NCI-H1048 (cell line): Measurements from ENCODE around the gene NUB1.

ENCODE experiments used
- DNase-seq: peaks from one replicate; lab custom pipeline; 2025; lab: John Stamatoyannopoulos, UW

NUB1 gene

GRCh38 chr7:151377406-151377805 is 35.8 kb downstream of the NUB1 start:
- DNase-seq, result no peak

- DNase-seq, result no peak
These were observed 36.4 kb downstream of the NUB1 start for GRCh38 chr7:151378011-151378410.

- no peak for DNase-seq
These were observed 37.0 kb downstream of the NUB1 start for GRCh38 chr7:151378496-151379192.

GRCh38 chr7:151379193-151379520 is 37.5 kb downstream of the NUB1 start:
- DNase-seq, result no peak

- no peak for DNase-seq
These were observed 38.1 kb downstream of the NUB1 start for GRCh38 chr7:151379534-151380198.

GRCh38 chr7:151380199-151381097 is 38.8 kb downstream of the NUB1 start:
- no peak for DNase-seq

DNA sequence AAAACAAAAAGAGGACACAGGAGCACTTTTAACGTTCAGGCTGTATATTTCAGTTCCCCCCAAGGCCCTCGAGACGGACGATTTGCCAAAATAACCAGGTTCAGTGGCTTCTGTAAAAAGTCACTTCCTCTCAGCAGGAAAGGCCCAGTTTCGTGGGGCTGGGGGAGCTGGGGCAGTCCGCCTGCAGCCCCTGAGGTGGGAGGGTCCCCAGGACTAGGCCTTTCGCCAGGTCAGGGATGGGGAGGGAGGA is 39.4 kb downstream of the NUB1 start:
- DNase-seq, result no peak

DNA sequence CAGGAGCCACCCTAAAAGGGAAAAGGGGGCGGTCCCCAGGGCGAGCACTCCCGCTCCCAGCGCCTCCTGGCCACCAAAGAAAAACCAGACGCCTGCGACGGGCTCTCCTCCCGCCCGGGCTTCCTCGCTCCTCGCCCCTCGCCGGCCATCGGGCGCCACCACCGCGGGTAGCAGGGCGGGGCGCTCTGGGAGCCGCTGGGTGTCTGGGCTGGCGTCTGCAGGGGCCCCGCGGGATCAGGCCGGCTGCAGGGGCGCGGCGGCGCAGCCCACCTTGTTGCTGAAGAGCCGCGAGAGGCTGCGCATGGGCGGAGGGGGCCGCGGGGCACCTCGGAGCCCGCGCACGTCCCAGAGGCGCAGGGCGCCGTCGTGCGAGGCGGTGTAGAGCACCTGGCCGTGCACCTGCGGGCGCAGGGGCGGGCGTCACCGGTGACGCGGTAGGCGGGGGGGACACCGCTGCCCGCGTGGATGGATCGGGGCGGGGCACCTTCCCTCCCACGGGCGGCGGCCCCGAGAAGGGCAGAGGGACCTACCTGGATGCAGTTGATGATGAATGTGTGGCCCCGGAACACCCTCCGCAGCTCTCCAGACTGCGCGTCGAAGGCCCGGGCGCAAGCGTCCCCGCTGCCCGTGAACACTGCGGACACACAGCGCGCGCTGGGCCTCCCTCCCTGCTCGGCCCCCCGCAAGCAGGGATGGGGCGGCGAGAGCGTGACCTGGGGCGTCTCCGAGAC is 39.9 kb downstream of the NUB1 start:
- no peak for DNase-seq

DNA sequence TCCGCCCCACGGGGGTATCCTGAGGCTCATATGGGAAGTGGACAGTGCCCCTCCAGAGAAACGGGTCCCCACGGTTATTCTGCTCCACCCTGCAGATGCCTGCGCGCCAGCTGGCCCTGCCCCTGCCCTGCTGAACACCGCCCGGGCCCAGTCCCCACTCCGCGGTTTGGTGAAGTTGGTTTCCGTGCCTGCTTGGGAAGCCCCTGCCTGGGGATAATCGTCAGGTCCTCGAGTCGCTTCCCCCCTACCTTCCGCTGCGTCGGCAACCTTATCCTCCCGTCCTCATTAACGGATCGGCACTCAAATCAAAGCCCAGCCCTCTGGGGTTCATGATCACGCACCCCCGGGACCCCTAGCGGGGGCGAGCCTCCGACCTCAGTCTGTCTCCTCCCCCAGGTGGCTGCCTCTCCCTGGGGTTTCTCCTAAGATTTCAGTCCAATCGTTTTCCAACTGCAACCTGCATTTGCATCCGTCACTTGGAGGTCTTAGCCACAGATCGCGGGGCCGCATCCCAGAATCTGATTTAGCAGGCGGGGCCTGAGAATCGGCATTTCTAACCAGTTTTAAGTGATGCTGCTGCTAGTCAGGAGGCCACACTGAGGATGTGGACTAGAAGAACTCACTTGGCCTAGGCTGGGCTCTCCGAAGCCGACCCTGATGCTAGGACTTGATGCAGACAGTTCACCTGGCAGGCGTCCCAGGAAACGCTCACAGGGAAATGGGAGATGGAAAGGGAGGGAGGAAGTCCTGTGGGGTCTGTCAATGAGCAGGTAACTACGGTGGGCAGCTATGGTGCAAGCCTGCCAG is 40.7 kb downstream of the NUB1 start:
- DNase-seq, result no peak

DNA sequence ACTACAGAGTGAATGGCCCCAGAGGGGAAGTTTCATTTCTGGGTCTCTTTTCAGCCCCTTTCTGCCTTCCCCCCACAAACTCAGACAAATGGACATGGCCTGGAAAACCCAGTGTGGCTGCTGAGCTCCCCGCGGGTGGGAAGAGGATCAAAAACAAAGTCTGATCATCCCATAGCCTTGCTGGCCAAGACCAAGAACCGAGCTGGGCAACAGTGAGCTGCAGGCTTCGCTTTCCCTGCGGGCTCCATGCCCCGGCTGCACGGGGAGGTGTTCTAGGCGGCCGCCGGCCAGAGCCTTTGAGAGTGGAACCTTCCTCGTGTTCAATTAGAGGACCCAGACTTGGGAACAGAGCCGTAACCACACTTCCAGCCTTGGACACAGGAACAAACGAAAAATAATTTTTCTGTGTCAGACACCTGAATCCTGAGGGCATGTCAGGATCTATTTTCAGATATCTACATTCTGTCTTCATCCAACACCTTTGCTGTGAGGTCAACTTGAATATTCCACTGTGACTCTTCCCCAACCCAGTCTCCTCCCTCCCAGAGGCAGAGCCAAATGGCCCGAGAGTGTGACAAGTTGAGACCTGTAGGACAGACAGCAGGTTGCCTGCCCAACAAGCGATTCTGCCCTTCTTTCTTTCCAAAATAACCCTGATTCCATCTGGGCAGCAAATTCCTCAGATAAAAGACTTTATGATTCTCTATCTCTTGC is 42.2 kb downstream of the NUB1 start:
- no peak for DNase-seq

GRCh38 chr7:151384352-151384697 is 42.7 kb downstream of the NUB1 start:
- DNase-seq, result no peak

GRCh38 chr7:151384776-151385625 is 43.4 kb downstream of the NUB1 start:
- DNase-seq, result no peak

DNA sequence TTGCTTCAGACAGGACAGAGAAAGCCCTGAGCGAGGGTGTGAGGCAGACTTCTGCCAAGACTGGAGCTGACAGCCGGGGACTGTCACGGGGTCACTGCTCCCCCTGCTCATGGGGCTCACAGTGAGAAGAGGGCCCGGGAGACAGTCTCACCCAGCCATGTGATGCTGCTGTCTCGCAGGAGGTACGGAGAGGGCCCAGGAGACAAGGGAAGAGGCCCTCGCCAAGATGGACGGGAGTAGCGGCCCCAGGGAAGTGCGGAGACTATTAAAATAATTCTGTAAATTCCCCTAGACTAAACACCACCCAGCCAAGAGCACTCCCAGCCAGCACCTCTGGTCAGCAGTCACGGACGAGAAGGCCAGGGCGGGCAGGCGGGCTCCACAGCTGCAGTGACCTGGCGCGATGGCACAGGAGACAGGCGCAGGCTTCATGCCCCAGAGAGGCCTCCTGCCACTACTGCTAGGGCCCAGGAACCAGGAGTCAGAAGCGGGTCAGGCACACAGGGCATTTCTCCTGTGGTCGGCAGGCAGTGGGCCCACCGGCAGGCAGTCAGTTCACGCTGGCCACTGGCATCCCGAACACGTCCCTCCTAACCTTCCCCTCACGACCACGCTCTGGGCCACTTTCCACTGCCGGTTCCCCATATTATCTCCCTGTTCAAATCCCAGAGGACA is 44.2 kb downstream of the NUB1 start:
- no peak for DNase-seq

DNA sequence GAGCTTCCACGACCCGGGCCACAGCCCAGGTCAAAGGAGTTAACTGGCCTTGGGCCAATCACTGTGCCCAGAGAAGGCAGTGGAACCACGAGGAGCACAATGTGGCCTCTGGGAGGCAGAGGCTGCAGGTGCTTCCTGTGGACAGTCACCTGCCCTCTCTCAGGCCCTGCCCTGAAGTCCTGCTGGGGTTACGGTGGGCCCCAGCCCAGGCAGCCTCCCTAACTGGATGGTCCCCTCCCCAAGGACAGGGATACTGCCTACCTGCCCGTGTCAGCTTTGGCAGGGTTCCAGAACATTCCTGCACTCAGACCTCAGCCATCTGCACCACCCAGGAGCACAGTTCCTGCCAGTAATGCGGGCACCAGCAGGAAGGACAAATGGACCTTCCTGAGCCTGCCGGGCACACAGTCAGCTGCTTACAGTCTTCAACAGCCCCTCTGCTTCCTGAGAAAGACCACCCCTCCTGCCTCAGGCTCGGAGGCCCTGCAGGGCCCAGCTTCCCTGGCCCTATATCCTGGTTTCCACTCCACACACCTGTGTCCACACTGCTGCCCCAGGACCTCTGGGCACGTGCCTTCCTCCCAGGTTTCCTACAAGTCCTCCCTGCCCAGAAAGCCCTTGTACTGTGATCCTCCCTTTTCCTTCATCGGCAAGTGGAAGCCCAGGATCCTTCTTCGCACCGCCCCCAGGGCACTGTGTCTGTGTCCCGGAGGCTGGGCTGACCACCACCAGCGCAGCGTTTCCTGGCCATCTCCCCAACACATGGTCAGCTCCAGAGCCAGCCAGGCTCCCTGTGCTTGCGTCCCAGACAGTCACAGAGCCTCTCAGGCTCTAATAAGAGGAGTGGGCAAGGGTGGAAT is 44.9 kb downstream of the NUB1 start:
- DNase-seq, result no peak

DNA sequence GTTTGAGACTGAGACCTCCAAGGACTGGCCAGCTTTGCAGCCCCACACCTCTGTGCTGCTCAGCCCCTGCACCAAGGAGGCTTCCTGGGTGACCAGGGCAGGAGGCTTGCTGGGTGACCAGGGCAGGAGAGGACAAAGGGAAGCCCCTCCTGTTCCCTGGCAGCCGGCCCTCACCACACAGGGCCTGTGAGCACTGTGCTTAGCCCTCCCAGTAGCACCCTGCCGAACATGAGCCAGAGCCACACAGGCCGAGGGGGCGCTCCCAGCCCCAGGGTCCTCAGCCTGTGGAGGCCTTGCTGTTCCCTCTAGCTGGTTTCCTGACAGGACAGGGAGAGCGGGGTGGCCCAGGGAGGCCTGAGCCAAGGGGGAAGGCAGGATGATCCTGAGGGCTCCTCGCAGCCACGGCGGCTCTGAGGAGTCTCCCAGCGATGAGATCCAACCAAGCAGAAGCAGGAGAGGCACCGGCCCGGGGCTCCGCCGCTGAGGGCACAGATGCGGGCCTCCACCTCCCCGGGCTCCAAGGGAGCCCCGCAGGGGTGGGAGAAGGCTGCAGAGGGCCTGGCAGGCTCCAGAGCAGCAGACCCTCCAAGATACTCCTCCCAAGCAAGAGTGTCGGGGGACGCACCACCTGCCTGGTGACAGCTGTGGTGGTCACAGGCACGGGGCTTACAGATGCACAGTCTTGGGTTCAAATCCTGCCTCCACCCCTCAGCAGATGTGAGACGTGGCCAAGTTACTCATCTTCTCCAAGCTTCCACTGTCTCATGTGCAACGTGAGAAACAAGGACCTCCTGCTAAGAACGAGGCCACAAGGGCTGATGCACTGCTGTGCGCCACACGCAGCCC is 45.8 kb downstream of the NUB1 start:
- no peak for DNase-seq

DNA sequence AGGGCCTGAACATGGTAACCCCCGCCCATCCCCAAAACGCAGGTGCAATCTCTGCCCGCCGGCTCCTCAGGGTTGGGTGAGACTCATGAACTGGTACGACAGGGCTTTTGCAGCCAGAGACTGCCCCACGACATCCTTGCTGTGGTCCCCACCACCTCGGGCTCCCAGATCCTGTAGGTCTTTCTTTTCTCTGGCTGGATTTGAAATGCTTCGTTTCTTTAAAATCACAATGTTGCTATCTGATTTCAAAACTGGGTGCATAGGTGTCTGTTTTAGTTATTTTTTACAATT is 46.3 kb downstream of the NUB1 start:
- DNase-seq, result no peak

DNA sequence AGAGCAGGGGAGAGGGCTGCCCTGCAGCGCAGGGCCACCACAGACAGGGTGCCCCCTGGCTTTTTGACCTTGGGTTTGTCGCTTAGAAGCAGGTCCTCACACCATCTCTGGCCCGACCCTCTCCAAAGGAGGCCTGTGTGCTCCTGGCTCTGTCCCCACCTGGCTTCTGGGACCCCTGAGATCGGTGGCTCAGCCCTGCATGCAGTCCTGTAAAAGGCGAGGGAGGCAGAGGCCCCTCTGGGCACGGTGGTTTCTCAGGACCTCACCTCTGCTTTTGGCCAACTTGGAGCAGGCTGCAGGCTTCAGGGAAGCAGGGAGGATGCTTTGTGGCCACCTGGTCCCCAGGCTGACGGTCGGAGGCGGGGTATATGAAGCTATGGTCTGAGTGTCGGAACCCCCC is 46.8 kb downstream of the NUB1 start:
- no peak for DNase-seq
